K562 (cell line): Measurements from ENCODE around the gene ATP23. TPM values are rescaled to one million over a fixed set of nuclear protein-coding genes. Genes with fewer than 3 reads are reported as not detected.
A peak's percentile ranks its signal among the peaks of the same experiment; 100 is the strongest.

Experiments used
- ATAC-seq: fragments of 200-7000 bp; cut with Tn5 transposase; 3 replicates; pipeline ENCODE4 v1.9.1; 2020; ENCODE audit warnings: moderate library complexity
- BruUV-seq: library from RNA; stranded (reverse); fragments of 400-500 nt; replicated peaks from 2 replicates; lab custom pipeline; 2021; lab: Mats Ljungman, UMichigan
- CTCF ChIA-PET: fragments of 300-600 bp; formaldehyde crosslinking; extraction: SDS; loops from one replicate; lab custom pipeline; 2021; ENCODE audit warnings: low intra/inter-chr PET ratio; lab: Yijun Ruan, JAX
- POLR2A ChIA-PET: fragments of 300-600, 350-650 bp; sonication (Branson Sonifier 250); formaldehyde crosslinking; extraction: SDS; loops from one replicate; lab custom pipeline; 2021; ENCODE audit warnings: antibody characterized with exemption, inconsistent platforms; lab: Yijun Ruan, JAX
- DNase-seq, 4 experiments: peaks; one replicate each; pipeline versions ENCODE4 v3.0.0 to v3.0.0-alpha.2; 2011 to 2018; ENCODE audit warnings: low spot score in 3 of 4, mixed read lengths in 3 of 4; ENCODE audit errors: extremely low read depth in 1 of 4
- FAIRE-seq: peaks from 2 replicates; lab custom pipeline; 2011; peaks lifted over from hg19 to GRCh38; lab: Jason Lieb, UNC
- H2AFZ ChIP-seq: 2 replicates; pipeline ENCODE4 v1.6.0; 2011; ENCODE audit warnings: low read depth, low read length, control low read depth, inconsistent platforms
- H3K27ac ChIP-seq: fragments of 200-600 bp; 3 replicates; pipeline ENCODE4 v1.8.0; 2011; ENCODE audit warnings: low read depth, mild to moderate bottlenecking, control low read depth, inconsistent platforms, low read length, moderate library complexity, mixed read lengths; ENCODE audit errors: extremely low read depth
- H3K27me3 ChIP-seq, 2 experiments: fragments of 300-600 bp in 1 of 2; 2 replicates in 1 of 2; 3 replicates in 1 of 2; pipeline versions ENCODE4 v1.6.0 to v1.8.0; 2011; ENCODE audit warnings: inconsistent platforms in 2 of 2, low read length in 2 of 2, mild to moderate bottlenecking in 1 of 2, mixed read lengths in 1 of 2, moderate library complexity in 1 of 2; ENCODE audit not compliant: control insufficient read depth in 2 of 2, insufficient read depth in 2 of 2
- H3K36me3 ChIP-seq: fragments of 300-600 bp; 3 replicates; pipeline ENCODE4 v1.8.0; 2011; ENCODE audit warnings: mild to moderate bottlenecking, low read length, inconsistent platforms; ENCODE audit not compliant: control insufficient read depth, insufficient read depth
- H3K4me1 ChIP-seq, 2 experiments: fragments of 200-600 bp in 1 of 2; replicated peaks in 1 of 2; 2 replicates in 1 of 2; 3 replicates in 1 of 2; pipeline versions ENCODE4 v1.5.1 to v1.8.0; 2011; ENCODE audit warnings: inconsistent platforms in 2 of 2, low read length in 2 of 2, mild to moderate bottlenecking in 1 of 2, mixed read lengths in 1 of 2, moderate library complexity in 1 of 2; ENCODE audit not compliant: control insufficient read depth in 2 of 2, insufficient read depth in 2 of 2
- H3K4me2 ChIP-seq: 2 replicates; pipeline ENCODE4 v1.6.1; 2011; ENCODE audit warnings: low read length, control low read depth, inconsistent platforms, mixed read lengths; ENCODE audit not compliant: insufficient read depth
- H3K4me3 ChIP-seq: fragments of 200-600 bp; sonication (generic), shearing (Covaris generic); 2 replicates; pipeline ENCODE4 v1.5.1; 2016; ENCODE audit warnings: control low read depth, inconsistent platforms
- H3K79me2 ChIP-seq: fragments of 200-600 bp; 3 replicates; pipeline ENCODE4 v1.8.0; 2011; ENCODE audit warnings: low read length, inconsistent platforms; ENCODE audit not compliant: control insufficient read depth, insufficient read depth
- H3K9ac ChIP-seq, 2 experiments: 2 replicates each; pipeline versions ENCODE4 v1.6.0 to v1.6.1; 2011; ENCODE audit warnings: low read depth in 2 of 2, low read length in 2 of 2, control low read depth in 1 of 2, inconsistent platforms in 1 of 2, mild to moderate bottlenecking in 1 of 2, mixed read lengths in 1 of 2; ENCODE audit not compliant: insufficient read depth in 1 of 2
- H3K9me1 ChIP-seq: one replicate; pipeline ENCODE4 v1.6.0; 2011; ENCODE audit warnings: inconsistent platforms, mild to moderate bottlenecking, low read length, moderate library complexity; ENCODE audit not compliant: control insufficient read depth, insufficient read depth
- H3K9me3 ChIP-seq: replicated peaks from 2 replicates; pipeline ENCODE4 v1.5.1; 2011; ENCODE audit warnings: low read depth, low read length, inconsistent platforms; ENCODE audit not compliant: control insufficient read depth, insufficient read depth
- H4K20me1 ChIP-seq: replicated peaks from 2 replicates; pipeline ENCODE4 v1.6.1; 2011; ENCODE audit warnings: low read length, inconsistent platforms, mixed read lengths; ENCODE audit not compliant: control insufficient read depth, insufficient read depth
- CREBBP ChIP-seq: IDR thresholded peaks from one replicate; pipeline ENCODE4 v1.6.1; 2012; ENCODE audit warnings: low read depth, mild to moderate bottlenecking, control low read depth, inconsistent platforms, low read length
- FOXJ2 ChIP-seq: fragments of 200-800 bp; sonication (Bioruptor generic); IDR thresholded peaks from 2 replicates; pipeline ENCODE4 v1.6.1; 2016; ENCODE audit warnings: missing genetic modification characterization, missing compliant biosample characterization
- HDGF ChIP-seq: fragments of 450-650 bp; IDR thresholded peaks from 2 replicates; pipeline ENCODE4 v1.6.1; 2016
- MIER1 ChIP-seq: fragments of 450-650 bp; IDR thresholded peaks from 2 replicates; pipeline ENCODE4 v1.6.1; 2016; ENCODE audit warnings: antibody characterized with exemption, mild to moderate bottlenecking, low read depth
- NFIC ChIP-seq: fragments of 450-650 bp; IDR thresholded peaks from 2 replicates; pipeline ENCODE4 v1.6.1; 2017; ENCODE audit warnings: mild to moderate bottlenecking, inconsistent platforms
- SLC30A9 ChIP-seq: fragments of 250-450 bp; sonication (Bioruptor Pico); IDR thresholded peaks from 2 replicates; pipeline ENCODE4 v1.8.0; 2022; ENCODE audit warnings: mild to moderate bottlenecking, moderate library complexity
- TARDBP ChIP-seq: fragments of 450-650 bp; IDR thresholded peaks from 2 replicates; pipeline ENCODE4 v1.6.1; 2016
- TRIM28 ChIP-seq: fragments of 450-650 bp; IDR thresholded peaks from 2 replicates; pipeline ENCODE4 v1.6.1; 2017
- ZNF589 ChIP-seq: fragments of 200-800 bp; sonication (Bioruptor generic); IDR thresholded peaks from 2 replicates; pipeline ENCODE4 v1.6.1; 2016; ENCODE audit warnings: low read depth, missing genetic modification characterization, missing compliant biosample characterization
- WGBS: fragments of 100-300 bp; shearing (Covaris generic); methylation state at CpG from one replicate; pipeline ENCODE4 v1.1.6; 2016; ENCODE audit warnings: low coverage, mixed read lengths; ENCODE audit not compliant: insufficient coverage; ENCODE audit errors: missing lambda C conversion rate; 5-methylcytosine and 5-hydroxymethylcytosine counted together
- in situ Hi-C: fragments of 300-500 bp; cut with MboI; formaldehyde crosslinking; loops from 4 replicates; pipeline ENCODE4 v1.15.0; 2018; ENCODE audit warnings: inconsistent platforms, mixed read lengths
- intact Hi-C: fragments of 100-400 bp; cut with micrococcal nuclease; formaldehyde crosslinking; loops from 2 replicates; pipeline ENCODE4 v1.14.2; 2022
- polyA plus RNA-seq, 8 experiments: library from polyadenylated mRNA; depleted of rRNA in 4 of 8; stranded (reverse) in 5 of 8; unstranded in 3 of 8; fragments of >200 nt; fragmentation: Nextera tagmentation in 2 of 8; fragmentation: Illumina TruSeq in 1 of 8; extraction: Ambion mirVana in 2 of 8; extraction: Trizol in 1 of 8; gene quantifications; 2 replicates each; pipeline versions ENCODE4 v1.2.1 to v1.2.3, GENCODE V29; 2011 to 2014; ENCODE audit warnings: inconsistent platforms in 1 of 8, missing spikeins in 1 of 8
- total RNA-seq, 7 experiments: library from RNA; depleted of rRNA in 6 of 7; stranded (reverse); fragments of >200 nt in 6 of 7; fragmentation: Illumina TruSeq in 2 of 7; extraction: Trizol in 2 of 7; gene quantifications; 2 replicates each; pipeline versions ENCODE4 v1.2.1 to v1.2.3, GENCODE V29; 2011 to 2021; ENCODE audit warnings: low replicate concordance in 1 of 7
- TF ChIP-seq, protein P1 (sequence below), 3 experiments: IDR thresholded peaks in 2 of 3; conservative IDR thresholded peaks in 1 of 3; 2 replicates each; pipeline ENCODE4 v1.5.1; 2011 to 2012; ENCODE audit warnings: low read length in 3 of 3, mild to moderate bottlenecking in 3 of 3, control low read depth in 2 of 3, improper control_type of control experiment in 1 of 3, inconsistent platforms in 1 of 3, low read depth in 1 of 3, mixed read lengths in 1 of 3, moderate library complexity in 1 of 3; ENCODE audit not compliant: insufficient read depth in 2 of 3
- TF ChIP-seq, protein P2 (sequence below): fragments of 450-650 bp; IDR thresholded peaks from 2 replicates; pipeline ENCODE4 v1.6.1; 2016; ENCODE audit warnings: mild to moderate bottlenecking

The ATP23 gene
- total and polyA plus RNA-seq, 9 of the 15 experiments (the other 6 are each of a cell fraction or from before 2014, with no cell fraction given): 8.3 to 53.7 (median 28.5) TPM

GRCh38 chr12:57899010-57899662 is 42.2 kb upstream of the ATP23 start:
- TF ChIP-seq ZNF589 (CRISPR knock-in tag) (no peak), NFIC (0 out of 2 replicates have a peak, but pooled peaks have one; percentile 6)
- no peaks in the 10 kb centered on the region for H3K9me1 ChIP-seq
- DNase-seq: no peak
- no peaks in the 10 kb centered on the region for H3K36me3 ChIP-seq
- no peaks in the 10 kb centered on the region for H3K27me3 ChIP-seq
- WGBS: 62% methylated on average over 10 of the region's 10 CpGs
- in situ Hi-C loops (no loop called here), intact Hi-C loops (no loop called here)
- H3K4me1 ChIP-seq: peaks cover 15 to 19% of the 10 kb centered on the region in 2 experiments
- H3K27ac ChIP-seq: no peak overlapping the region
- ChIA-PET POLR2A (interaction anchor here (0.9 to 1.4 kb wide), 2 partner anchors 55 to 67 kb away, joined by 4 read pairs; no protein-coding TSS in a partner anchor), CTCF (interaction anchor here (0.7 kb wide), 1 partner anchor 68 kb away, joined by 6 read pairs; no protein-coding TSS in a partner anchor)
- no peaks in the 10 kb centered on the region for H3K9me3 ChIP-seq
- no peak overlapping the region for H3K4me2 ChIP-seq
- H2AFZ ChIP-seq: peak overlapping the region; percentile 75
- FAIRE-seq: peak; percentile 11
- no TSS peak for BruUV-seq
- H3K9ac ChIP-seq: peak overlapping the region in 1 of 2 experiments; percentile 61; a peak in 2 of 4 replicates
- no peaks in the 10 kb centered on the region for H4K20me1 ChIP-seq
- peak; percentile 36; the same call in 2 of the 3 replicates for ATAC-seq
- H3K4me3 ChIP-seq: no peak overlapping the region
- no peaks in the 10 kb centered on the region for H3K79me2 ChIP-seq

- FAIRE-seq: no peak
- 52% methylated on average over 3 of the region's 3 CpGs for WGBS
- H3K4me1 ChIP-seq: peaks cover 8 to 15% of the 10 kb centered on the region in 2 experiments
- ATAC-seq: no peak
- H3K79me2 ChIP-seq: no peaks in the 10 kb centered on the region
- no peak for DNase-seq
- no peaks in the 10 kb centered on the region for H3K9me3 ChIP-seq
- no peak overlapping the region for H2AFZ ChIP-seq
- POLR2A ChIA-PET: interaction anchor here (0.9 to 1.6 kb wide), 2 partner anchors 29 to 84 kb away, joined by 3 to 7 read pairs; partner anchors contain the start of gene AVIL
- no peaks in the 10 kb centered on the region for H3K27me3 ChIP-seq
- BruUV-seq: no TSS peak
- H3K27ac ChIP-seq: no peak overlapping the region
- in situ Hi-C loops (no loop called here), intact Hi-C loops (no loop called here)
- no peaks in the 10 kb centered on the region for H3K9me1 ChIP-seq
- H3K4me2 ChIP-seq: no peak overlapping the region
- CTCF ChIA-PET: interaction anchor here (7.9 kb wide), 1 partner anchor 71 kb away, joined by 227 read pairs; no protein-coding TSS in a partner anchor
- H4K20me1 ChIP-seq: no peaks in the 10 kb centered on the region
- no peak overlapping the region for H3K4me3 ChIP-seq
- no peak overlapping the region for H3K9ac ChIP-seq
- H3K36me3 ChIP-seq: no peaks in the 10 kb centered on the region
- TF ChIP-seq TRIM28 (no peak), SLC30A9 (CRISPR knock-in tag) (no peak), FOXJ2 (tag) (no peak), HDGF (no peak), MIER1 (no peak), CREBBP (no peak), TARDBP (no peak)
- TF ChIP-seq, protein P1, sequence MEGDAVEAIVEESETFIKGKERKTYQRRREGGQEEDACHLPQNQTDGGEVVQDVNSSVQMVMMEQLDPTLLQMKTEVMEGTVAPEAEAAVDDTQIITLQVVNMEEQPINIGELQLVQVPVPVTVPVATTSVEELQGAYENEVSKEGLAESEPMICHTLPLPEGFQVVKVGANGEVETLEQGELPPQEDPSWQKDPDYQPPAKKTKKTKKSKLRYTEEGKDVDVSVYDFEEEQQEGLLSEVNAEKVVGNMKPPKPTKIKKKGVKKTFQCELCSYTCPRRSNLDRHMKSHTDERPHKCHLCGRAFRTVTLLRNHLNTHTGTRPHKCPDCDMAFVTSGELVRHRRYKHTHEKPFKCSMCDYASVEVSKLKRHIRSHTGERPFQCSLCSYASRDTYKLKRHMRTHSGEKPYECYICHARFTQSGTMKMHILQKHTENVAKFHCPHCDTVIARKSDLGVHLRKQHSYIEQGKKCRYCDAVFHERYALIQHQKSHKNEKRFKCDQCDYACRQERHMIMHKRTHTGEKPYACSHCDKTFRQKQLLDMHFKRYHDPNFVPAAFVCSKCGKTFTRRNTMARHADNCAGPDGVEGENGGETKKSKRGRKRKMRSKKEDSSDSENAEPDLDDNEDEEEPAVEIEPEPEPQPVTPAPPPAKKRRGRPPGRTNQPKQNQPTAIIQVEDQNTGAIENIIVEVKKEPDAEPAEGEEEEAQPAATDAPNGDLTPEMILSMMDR (IDR thresholded peaks at IDR 0.05 in 2 of 3, conservative IDR thresholded peaks at IDR 0.05 in 1 of 3; ENCODE audit: insufficient read depth in 2 of 3, low read depth in 1 of 3, low read length in 3 of 3): no peak
- TF ChIP-seq, protein P2, sequence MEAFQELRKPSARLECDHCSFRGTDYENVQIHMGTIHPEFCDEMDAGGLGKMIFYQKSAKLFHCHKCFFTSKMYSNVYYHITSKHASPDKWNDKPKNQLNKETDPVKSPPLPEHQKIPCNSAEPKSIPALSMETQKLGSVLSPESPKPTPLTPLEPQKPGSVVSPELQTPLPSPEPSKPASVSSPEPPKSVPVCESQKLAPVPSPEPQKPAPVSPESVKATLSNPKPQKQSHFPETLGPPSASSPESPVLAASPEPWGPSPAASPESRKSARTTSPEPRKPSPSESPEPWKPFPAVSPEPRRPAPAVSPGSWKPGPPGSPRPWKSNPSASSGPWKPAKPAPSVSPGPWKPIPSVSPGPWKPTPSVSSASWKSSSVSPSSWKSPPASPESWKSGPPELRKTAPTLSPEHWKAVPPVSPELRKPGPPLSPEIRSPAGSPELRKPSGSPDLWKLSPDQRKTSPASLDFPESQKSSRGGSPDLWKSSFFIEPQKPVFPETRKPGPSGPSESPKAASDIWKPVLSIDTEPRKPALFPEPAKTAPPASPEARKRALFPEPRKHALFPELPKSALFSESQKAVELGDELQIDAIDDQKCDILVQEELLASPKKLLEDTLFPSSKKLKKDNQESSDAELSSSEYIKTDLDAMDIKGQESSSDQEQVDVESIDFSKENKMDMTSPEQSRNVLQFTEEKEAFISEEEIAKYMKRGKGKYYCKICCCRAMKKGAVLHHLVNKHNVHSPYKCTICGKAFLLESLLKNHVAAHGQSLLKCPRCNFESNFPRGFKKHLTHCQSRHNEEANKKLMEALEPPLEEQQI: no peak
These were observed 38.8 kb upstream of the ATP23 start for GRCh38 chr12:57902478-57902969.
